Mesodermal cell (in vitro differentiated cells): ENCODE data around the gene DDX1.

Experiments
- H3K27ac ChIP-seq: 2 replicates; pipeline ENCODE4 v1.7.0; 2013; ENCODE audit warnings: mild to moderate bottlenecking, low read depth, low read length, moderate library complexity; ENCODE audit not compliant: severe bottlenecking
- H3K36me3 ChIP-seq: 2 replicates; pipeline ENCODE4 v1.7.1; 2013; ENCODE audit warnings: mild to moderate bottlenecking, low read length, moderate library complexity; ENCODE audit not compliant: control insufficient read depth, insufficient read depth
- H3K4me1 ChIP-seq: one replicate; pipeline ENCODE4 v1.7.1; 2013; ENCODE audit warnings: mild to moderate bottlenecking, low read length; ENCODE audit not compliant: insufficient read depth, control insufficient read depth, poor library complexity, severe bottlenecking
- H3K4me3 ChIP-seq: 2 replicates; pipeline ENCODE4 v1.7.0; 2013; ENCODE audit warnings: low read length, control low read depth, mild to moderate bottlenecking; ENCODE audit not compliant: insufficient read depth, poor library complexity, severe bottlenecking; ENCODE audit errors: extremely low read depth
- H3K9me3 ChIP-seq: 2 replicates; pipeline ENCODE4 v1.7.1; 2013; ENCODE audit warnings: mild to moderate bottlenecking, low read length, moderate library complexity; ENCODE audit not compliant: control insufficient read depth
- WGBS, 2 experiments: methylation state at CpG; one replicate each; pipeline ENCODE4 v1.1.5; 2013; ENCODE audit warnings: missing lambda C conversion rate in 2 of 2; ENCODE audit not compliant: insufficient coverage in 2 of 2; 5-methylcytosine and 5-hydroxymethylcytosine counted together

Gene DDX1

GRCh38 chr2:15648593-15649525 is 57.2 kb downstream of the DDX1 start:
- Histone ChIP-seq H3K4me3 (no peak overlapping the region), H3K36me3 (no peaks in the 10 kb centered on the region), H3K27ac (no peak overlapping the region), H3K4me1 (peaks cover 6% of the 10 kb centered on the region), H3K9me3 (no peaks in the 10 kb centered on the region)
- 89 to 90% methylated on average over 9 to 10 of the region's 10 CpGs for WGBS, 2 experiments

GRCh38 chr2:15649561-15650255 is 58.0 kb downstream of the DDX1 start:
- Histone ChIP-seq H3K27ac (no peak overlapping the region), H3K4me3 (no peak overlapping the region), H3K36me3 (no peaks in the 10 kb centered on the region), H3K9me3 (no peaks in the 10 kb centered on the region), H3K4me1 (peaks cover 6% of the 10 kb centered on the region)
- 84 to 92% methylated on average over 13 to 14 of the region's 14 CpGs for WGBS, 2 experiments

- H3K27ac ChIP-seq, result no peak overlapping the region
- 92 to 94% methylated on average over 6 to 11 of the region's 11 CpGs for WGBS, 2 experiments
- H3K9me3 ChIP-seq, result no peaks in the 10 kb centered on the region
- no peaks in the 10 kb centered on the region for H3K36me3 ChIP-seq
- peaks cover 6% of the 10 kb centered on the region for H3K4me1 ChIP-seq
- H3K4me3 ChIP-seq, result no peak overlapping the region
These were observed 59.1 kb downstream of the DDX1 start for GRCh38 chr2:15650616-15651366.

- H3K4me3 ChIP-seq, result no peak overlapping the region
- H3K36me3 ChIP-seq, result no peaks in the 10 kb centered on the region
- WGBS, 2 experiments, result 100% methylated on average over 1 of the region's 7 CpGs; no CpG with 5 or more reads in 1 of the 2 experiments
- H3K27ac ChIP-seq, result no peak overlapping the region
- H3K9me3 ChIP-seq, result no peaks in the 10 kb centered on the region
- peaks cover 6% of the 10 kb centered on the region for H3K4me1 ChIP-seq
These were observed 59.7 kb downstream of the DDX1 start for GRCh38 chr2:15651367-15651727.

GRCh38 chr2:15652252-15652651 is 60.6 kb downstream of the DDX1 start:
- no peak overlapping the region for H3K4me3 ChIP-seq
- H3K4me1 ChIP-seq, result peaks cover 6% of the 10 kb centered on the region
- H3K27ac ChIP-seq, result no peak overlapping the region
- WGBS, 2 experiments, result 87 to 96% methylated on average over 8 of the region's 8 CpGs
- no peaks in the 10 kb centered on the region for H3K9me3 ChIP-seq
- no peaks in the 10 kb centered on the region for H3K36me3 ChIP-seq

GRCh38 chr2:15652801-15653200 is 61.1 kb downstream of the DDX1 start:
- Histone ChIP-seq H3K4me3 (no peak overlapping the region), H3K4me1 (peaks cover 6% of the 10 kb centered on the region), H3K9me3 (no peaks in the 10 kb centered on the region), H3K36me3 (no peaks in the 10 kb centered on the region), H3K27ac (no peak overlapping the region)
- WGBS, 2 experiments, result 85 to 100% methylated on average over 1 to 3 of the region's 6 CpGs

GRCh38 chr2:15653806-15654726 is 62.4 kb downstream of the DDX1 start:
- Histone ChIP-seq H3K4me3 (no peak overlapping the region), H3K27ac (no peak overlapping the region), H3K36me3 (no peaks in the 10 kb centered on the region), H3K9me3 (no peaks in the 10 kb centered on the region), H3K4me1 (peaks cover 6% of the 10 kb centered on the region)
- 93% methylated on average over 22 to 30 of the region's 31 CpGs for WGBS, 2 experiments

- H3K27ac ChIP-seq, result no peak overlapping the region
- H3K9me3 ChIP-seq, result no peaks in the 10 kb centered on the region
- H3K36me3 ChIP-seq, result no peaks in the 10 kb centered on the region
- no peak overlapping the region for H3K4me3 ChIP-seq
- WGBS, 2 experiments, result 95 to 96% methylated on average over 9 of the region's 9 CpGs
- H3K4me1 ChIP-seq, result peaks cover 6% of the 10 kb centered on the region
These were observed 63.0 kb downstream of the DDX1 start for GRCh38 chr2:15654727-15655073.

GRCh38 chr2:15655123-15655887 is 63.6 kb downstream of the DDX1 start:
- peaks cover 6% of the 10 kb centered on the region for H3K4me1 ChIP-seq
- no peaks in the 10 kb centered on the region for H3K9me3 ChIP-seq
- WGBS, 2 experiments, result 84 to 97% methylated on average over 7 of the region's 7 CpGs
- H3K27ac ChIP-seq, result no peak overlapping the region
- H3K36me3 ChIP-seq, result no peaks in the 10 kb centered on the region
- H3K4me3 ChIP-seq, result no peak overlapping the region
